ENCODE results near the gene MEI1.

GRCh38 chr22:41830174-41830573 lies 130.9 kb downstream of the MEI1 start:
- TF ChIP-seq, protein P1, sequence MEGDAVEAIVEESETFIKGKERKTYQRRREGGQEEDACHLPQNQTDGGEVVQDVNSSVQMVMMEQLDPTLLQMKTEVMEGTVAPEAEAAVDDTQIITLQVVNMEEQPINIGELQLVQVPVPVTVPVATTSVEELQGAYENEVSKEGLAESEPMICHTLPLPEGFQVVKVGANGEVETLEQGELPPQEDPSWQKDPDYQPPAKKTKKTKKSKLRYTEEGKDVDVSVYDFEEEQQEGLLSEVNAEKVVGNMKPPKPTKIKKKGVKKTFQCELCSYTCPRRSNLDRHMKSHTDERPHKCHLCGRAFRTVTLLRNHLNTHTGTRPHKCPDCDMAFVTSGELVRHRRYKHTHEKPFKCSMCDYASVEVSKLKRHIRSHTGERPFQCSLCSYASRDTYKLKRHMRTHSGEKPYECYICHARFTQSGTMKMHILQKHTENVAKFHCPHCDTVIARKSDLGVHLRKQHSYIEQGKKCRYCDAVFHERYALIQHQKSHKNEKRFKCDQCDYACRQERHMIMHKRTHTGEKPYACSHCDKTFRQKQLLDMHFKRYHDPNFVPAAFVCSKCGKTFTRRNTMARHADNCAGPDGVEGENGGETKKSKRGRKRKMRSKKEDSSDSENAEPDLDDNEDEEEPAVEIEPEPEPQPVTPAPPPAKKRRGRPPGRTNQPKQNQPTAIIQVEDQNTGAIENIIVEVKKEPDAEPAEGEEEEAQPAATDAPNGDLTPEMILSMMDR (conservative IDR thresholded peaks at IDR 0.05; ENCODE audit: low read depth, low read length): no peak
- no peak for TF ChIP-seq EZH2 (IDR thresholded peaks at IDR 0.05; ENCODE audit: borderline replicate concordance, low read depth, low read length, poor library complexity, severe bottlenecking)

Data from A673 (cell line).